T47D (cell line): Measurements from ENCODE around the gene JMJD1C.
"Not testable (repeated sequence)": the region's sequence is repeated elsewhere in the genome, so short reads cannot be mapped to it uniquely, and the experiment has no call there.

ENCODE experiments used
- DNase-seq, 2 experiments: peaks; one replicate each; pipeline versions ENCODE4 v3.0.0 to v3.0.0-alpha.2; 2011 to 2012; ENCODE audit warnings: low read depth in 1 of 2, low spot score in 1 of 2
- JUND ChIP-seq: IDR thresholded peaks from 2 replicates; pipeline ENCODE4 v1.6.1; 2012; ENCODE audit warnings: low read depth
- in situ Hi-C: cut with HindIII; loops from 2 replicates; pipeline ENCODE4 v1.10.0; 2016; ENCODE audit warnings: low sequenced_read_pairs, low pct_unique_long_range_greater_than_20kb

JMJD1C gene

GRCh38 chr10:63236113-63236935 lies 229.5 kb downstream of the JMJD1C start:
- DNase-seq = peak; percentile 23 to 71
- in situ Hi-C loops = no loop called here

GRCh38 chr10:63235136-63235535 lies 230.6 kb downstream of the JMJD1C start:
- DNase-seq, in situ Hi-C loops: not testable (repeated sequence)

More at GRCh38 chr10:63236113-63236935, 229.5 kb downstream of the JMJD1C start:
- TF ChIP-seq JUND = peak; percentile 68

- in situ Hi-C loops = no loop called here
- DNase-seq = no peak
- no peak for TF ChIP-seq JUND
Observed at GRCh38 chr10:63229161-63229560, 236.6 kb downstream of the JMJD1C start.

GRCh38 chr10:63228237-63228636 lies 237.5 kb downstream of the JMJD1C start:
- in situ Hi-C loops = no loop called here

GRCh38 chr10:63227207-63227895 lies 238.4 kb downstream of the JMJD1C start:
- in situ Hi-C loops = no loop called here
- no peak for TF ChIP-seq JUND
- peak in 1 of 2 experiments; percentile 31 for DNase-seq

More at GRCh38 chr10:63228237-63228636, 237.5 kb downstream of the JMJD1C start:
- no peak for TF ChIP-seq JUND
- no peak for DNase-seq

- no peak for TF ChIP-seq JUND
- in situ Hi-C loops = no loop called here
Observed at GRCh38 chr10:63224241-63224640, 241.5 kb downstream of the JMJD1C start.

GRCh38 chr10:63221950-63222349 lies 243.8 kb downstream of the JMJD1C start:
- in situ Hi-C loops = no loop called here
- TF ChIP-seq JUND = no peak
- DNase-seq = no peak

More at GRCh38 chr10:63224241-63224640, 241.5 kb downstream of the JMJD1C start:
- no peak for DNase-seq

- in situ Hi-C loops = no loop called here
- DNase-seq = no peak
- no peak for TF ChIP-seq JUND
Observed at GRCh38 chr10:63219749-63220148, 246.0 kb downstream of the JMJD1C start.

GRCh38 chr10:63217120-63217605 lies 248.6 kb downstream of the JMJD1C start:
- in situ Hi-C loops = no loop called here

GRCh38 chr10:63214571-63214970 lies 251.2 kb downstream of the JMJD1C start:
- no peak for TF ChIP-seq JUND
- in situ Hi-C loops = no loop called here
- no peak for DNase-seq

More at GRCh38 chr10:63217120-63217605, 248.6 kb downstream of the JMJD1C start:
- peak; percentile 7 to 75 for DNase-seq
- no peak for TF ChIP-seq JUND

GRCh38 chr10:63213489-63213888 lies 252.3 kb downstream of the JMJD1C start:
- in situ Hi-C loops = no loop called here

GRCh38 chr10:63210611-63211196 lies 255.1 kb downstream of the JMJD1C start:
- no peak for DNase-seq
- no peak for TF ChIP-seq JUND
- in situ Hi-C loops = no loop called here

More at GRCh38 chr10:63213489-63213888, 252.3 kb downstream of the JMJD1C start:
- no peak for TF ChIP-seq JUND
- DNase-seq = no peak
